ENCODE data around the gene INPP5F.
A peak's percentile ranks its signal among the peaks of the same experiment; 100 is the strongest.
"Not testable (repeated sequence)": the region's sequence is repeated elsewhere in the genome, so short reads cannot be mapped to it uniquely, and the experiment has no call there.

Gene INPP5F

DNA sequence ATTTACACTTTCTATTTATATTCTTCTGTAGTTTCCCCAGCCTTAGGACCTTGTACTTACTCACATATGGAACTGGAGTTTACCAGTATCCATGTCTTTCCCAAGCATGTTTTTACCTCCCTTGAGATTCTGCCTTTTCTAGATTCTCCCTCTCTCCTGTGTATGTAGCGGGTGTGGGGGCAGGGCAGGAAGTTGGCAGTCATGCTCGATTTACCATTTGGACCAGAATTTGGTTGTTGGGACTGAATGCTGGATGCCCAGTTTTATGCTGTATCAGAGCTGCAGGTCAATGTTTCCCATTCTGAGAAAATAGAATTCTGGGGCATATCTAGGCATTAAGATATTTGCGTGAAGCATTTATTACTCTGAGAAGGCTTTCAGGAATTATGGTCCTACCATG is 14.2 kb downstream of the INPP5F start:
- DNase-seq (ENCODE audit: low spot score): no peak

- no peak for DNase-seq (ENCODE audit: low spot score)
Observed at GRCh38 chr10:119742947-119743648, 17.2 kb downstream of the INPP5F start.

DNA sequence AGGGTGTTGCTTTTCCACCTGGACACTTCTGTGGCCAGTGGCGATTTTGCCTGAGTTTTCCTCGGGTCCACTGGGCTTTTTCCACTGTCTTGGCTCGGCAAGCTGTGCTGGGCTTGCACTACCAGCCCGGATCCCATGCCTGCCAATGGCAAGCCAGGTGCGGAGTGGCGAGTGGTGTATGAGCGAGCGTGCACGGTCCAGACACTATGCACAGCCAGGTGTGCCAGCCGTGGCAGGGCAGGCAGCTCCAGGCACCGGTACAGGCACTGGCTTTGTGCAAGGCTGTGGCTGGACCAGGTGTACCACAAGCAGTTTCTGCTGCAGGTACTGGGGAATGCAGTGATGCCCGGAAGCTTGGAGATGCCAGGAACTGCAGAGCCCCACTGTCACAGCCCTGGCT is 22.1 kb downstream of the INPP5F start:
- DNase-seq (ENCODE audit: low spot score): no peak

GRCh38 chr10:119748871-119749270 is 23.0 kb downstream of the INPP5F start:
- DNase-seq (ENCODE audit: low spot score): no peak

GRCh38 chr10:119749455-119749854 is 23.6 kb downstream of the INPP5F start:
- no peak for DNase-seq (ENCODE audit: low spot score)

- DNase-seq (ENCODE audit: low spot score): peak; percentile 50
Observed at GRCh38 chr10:119750391-119751230, 24.8 kb downstream of the INPP5F start.

DNA sequence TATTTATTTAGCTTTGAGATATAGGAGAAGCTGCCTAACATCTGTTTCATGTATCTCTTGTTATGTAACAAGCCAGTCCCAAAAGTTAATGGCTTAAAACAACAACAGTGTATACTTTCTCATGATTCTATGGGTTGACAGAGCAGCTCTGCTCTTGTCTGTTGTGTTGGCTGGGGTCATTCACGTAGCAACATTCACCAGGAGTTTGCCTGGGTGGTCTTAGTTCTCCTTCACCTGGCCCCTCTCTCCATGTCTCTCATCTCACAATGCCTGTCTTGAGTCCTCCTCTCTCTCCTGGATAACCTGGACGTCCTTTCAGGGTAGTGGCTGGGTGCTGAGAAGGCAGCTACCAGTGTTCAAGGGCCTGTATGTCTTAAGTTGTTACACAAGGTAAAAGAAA is 27.5 kb downstream of the INPP5F start:
- no peak for DNase-seq (ENCODE audit: low spot score)

DNA sequence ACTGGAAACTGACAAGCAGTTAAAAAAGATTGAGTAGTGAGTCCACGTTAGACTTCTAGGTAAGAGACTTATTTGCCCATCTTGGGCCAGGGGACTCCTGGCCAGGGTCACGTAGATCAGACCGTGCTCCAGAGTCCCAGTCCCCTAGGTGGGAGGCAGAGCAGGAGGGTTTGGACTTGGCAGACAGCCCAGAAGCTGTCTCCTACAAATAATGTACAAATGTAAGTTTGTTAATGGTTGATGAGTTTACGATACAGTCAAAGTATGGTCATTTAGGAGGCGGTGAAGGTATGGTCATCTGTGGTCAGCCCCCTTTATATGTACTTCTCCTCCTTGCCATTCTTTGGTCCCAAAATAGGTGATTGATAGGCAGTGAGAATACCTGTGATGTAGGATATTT is 28.2 kb downstream of the INPP5F start:
- DNase-seq (ENCODE audit: low spot score): no peak

DNA sequence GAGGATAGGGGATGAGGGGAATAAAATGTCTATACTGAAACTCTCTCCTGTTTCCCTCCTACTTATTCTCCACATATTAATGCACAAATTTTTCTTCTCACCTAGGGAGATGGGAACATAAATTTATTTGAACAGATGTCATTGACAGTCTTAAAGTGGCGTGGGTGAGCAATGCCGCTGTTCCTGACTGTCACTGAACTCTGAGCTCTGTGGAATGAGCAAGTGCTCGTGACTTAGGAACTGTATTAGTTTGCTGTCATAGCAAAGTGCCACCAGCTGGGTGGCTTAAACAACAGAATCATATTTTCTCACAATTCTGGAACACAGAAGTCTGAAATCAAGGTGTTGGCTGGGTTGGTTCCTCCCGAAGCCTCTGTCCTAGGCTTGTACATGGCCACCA is 29.1 kb downstream of the INPP5F start:
- DNase-seq (ENCODE audit: low spot score): no peak

DNA sequence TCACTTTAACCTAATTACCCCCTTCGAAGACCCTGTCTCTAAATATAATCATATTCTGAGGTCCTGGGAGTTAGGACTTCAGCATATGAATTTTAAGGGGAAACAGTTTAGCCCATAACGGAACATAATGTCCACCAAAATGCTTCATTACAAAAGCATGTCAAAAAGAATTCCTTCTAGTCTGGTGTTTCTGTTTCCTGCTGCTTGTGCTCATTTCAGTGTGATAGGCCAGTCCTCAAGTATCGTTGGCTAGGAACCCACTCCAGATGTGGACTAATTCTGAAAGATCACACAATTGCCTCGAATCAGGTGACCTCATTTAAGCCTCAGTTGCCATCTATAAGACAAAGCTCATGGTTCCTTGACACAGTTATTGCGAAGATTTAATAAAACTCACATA is 29.6 kb downstream of the INPP5F start:
- no peak for DNase-seq (ENCODE audit: low spot score)

DNA sequence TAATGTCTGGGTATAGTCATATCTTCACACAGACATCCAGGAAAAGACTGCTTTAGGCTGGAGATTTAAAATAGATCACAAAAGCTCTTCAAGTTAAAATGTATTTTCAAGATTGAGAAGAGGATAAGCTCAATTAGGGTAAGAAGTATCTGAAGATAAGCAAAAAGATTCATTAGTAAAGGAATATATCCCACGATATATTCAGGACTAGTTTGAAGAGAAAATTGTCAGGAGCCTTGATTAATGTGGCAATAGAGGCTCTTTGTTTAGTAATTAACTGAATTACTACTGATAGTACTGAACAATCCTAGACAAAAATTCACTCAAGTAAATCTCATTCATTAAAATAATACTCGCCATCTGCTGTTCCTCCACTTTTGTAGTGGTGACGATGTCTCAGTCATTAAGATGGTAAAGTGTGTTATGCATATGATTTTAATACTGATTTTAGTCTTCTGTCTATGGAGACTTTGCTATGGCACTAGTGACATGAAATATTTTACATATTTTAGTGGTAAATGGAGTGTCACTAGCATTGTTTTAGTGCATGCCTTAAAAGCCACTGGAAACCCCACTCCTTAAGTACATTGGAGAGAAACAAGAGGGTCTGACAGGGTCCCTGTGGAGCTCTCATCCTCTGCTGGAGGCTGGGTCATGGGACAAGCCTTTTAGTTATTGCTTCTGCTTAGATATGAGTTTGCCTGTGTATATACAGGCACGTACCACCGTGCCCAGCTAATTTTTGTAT is 32.8 kb downstream of the INPP5F start:
- DNase-seq (ENCODE audit: low spot score): no peak

GRCh38 chr10:119759832-119760231 is 34.0 kb downstream of the INPP5F start:
- DNase-seq (ENCODE audit: low spot score): no peak

DNA sequence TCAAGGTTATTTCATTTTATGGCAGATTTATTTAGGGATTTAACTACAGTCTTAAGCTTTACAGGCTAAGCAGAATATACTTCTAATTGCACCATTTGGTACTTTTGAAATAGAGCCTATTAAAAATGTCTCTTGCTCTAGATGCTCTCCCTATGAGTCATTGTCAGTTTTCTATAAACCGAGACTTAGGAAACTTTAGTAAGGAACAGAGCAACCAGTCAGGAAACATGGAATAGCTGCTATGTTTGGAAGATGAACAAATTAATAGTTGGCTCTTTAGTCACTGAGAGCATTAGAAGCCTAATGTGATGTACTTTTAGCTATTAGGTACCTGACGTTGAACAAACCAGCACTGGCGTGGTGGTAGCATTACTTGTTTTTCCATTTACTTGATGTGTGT is 35.3 kb downstream of the INPP5F start:
- no peak for DNase-seq (ENCODE audit: low spot score)

- no peak for DNase-seq (ENCODE audit: low spot score)
Observed at GRCh38 chr10:119762035-119762434, 36.2 kb downstream of the INPP5F start.

DNA sequence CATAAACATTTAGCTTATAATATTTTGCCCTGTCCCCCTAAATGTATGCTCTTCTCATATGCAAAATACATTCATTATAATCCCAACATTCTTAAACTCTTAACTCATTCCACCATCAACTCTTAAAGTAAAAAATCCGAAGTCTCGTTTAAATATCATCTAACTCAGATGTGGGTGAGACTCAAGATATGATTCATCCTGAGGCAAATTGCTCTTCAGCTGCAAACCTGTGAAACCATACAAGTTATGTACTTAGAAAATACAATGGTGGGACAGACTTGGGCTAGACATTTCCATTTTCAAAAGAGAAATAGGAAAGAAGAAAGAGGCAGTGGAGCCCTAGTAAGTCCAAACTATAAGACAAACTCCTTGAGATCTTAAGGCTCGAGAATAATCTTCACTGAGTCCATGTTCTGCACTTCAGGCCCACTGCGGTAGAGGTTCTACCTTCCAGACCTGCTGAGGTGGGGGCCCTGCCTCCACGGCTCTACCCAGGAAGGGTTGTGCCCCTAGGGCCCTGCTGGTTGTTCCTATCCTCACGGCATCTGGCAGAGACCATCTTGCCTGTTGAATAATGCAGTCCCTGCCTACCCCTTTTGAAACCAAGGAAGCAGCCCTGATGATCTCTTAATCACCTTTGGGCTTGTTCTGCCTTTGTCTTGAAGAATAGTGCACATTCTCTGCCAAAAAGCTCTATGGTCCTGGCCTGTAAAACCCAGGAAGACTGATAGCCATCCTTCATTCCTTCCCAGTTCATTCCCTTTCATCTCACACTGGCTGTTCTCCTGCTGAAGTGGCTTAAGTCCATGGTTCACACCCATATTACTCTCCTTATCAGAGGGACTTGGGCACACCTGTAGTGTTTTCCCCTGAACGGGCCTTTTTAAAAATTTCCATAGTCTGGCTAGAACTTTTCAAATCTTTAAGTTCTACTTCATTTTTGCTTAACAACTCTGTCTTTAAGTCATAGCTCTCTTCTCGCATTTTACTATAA is 37.3 kb downstream of the INPP5F start:
- DNase-seq (ENCODE audit: low spot score): no peak

DNA sequence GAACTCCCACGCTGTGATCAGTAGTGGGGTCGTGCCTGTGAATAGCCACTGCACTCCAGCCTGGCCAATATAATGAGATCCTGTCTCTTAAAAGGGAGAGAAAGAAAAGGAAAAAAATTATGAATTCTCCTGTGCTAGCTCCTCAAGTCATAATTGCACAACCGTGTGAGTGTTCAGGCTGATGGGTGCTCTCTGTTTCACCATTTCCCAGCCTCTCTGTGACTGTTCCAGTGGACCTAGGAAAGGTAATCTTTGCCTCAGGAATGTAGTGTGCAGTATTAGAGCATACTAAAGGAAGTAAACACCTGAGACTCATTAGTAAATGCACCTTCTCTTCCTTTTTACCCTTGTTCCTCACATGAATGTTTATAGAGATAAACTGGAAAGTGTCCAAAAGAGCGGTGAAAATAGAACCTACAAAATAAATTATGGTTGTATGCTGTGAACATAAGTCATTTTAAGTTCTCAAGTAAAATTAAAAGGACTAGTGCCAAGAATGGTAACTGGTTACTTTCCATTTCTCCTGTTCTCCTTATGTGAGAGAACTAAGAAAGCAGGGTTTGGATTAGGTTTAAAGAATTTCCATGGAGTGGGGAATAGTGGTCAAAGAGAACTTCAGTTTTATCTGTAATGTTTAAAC is 42.7 kb downstream of the INPP5F start:
- no peak for DNase-seq (ENCODE audit: low spot score)

DNA sequence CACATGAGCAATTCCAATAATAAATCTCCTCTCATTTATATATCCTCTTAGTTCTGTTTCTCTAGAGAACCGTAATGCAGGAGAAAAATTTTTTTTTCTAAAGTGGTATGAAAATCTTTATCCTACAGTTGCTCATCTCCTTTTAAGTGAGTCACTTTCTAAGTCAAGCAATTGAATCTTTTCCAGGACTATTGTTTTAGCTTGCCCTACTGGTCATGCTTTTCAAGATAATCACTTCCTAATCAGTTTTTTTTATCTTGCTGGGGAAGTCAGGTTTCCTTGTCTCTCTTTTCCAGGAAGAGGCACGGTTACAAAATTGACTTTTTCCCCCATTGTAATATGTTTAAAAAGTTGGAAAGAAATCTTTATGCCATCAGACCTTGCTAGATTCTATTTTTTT is 44.0 kb downstream of the INPP5F start:
- DNase-seq (ENCODE audit: low spot score): no peak

GRCh38 chr10:119770928-119771327 is 45.1 kb downstream of the INPP5F start:
- DNase-seq (ENCODE audit: low spot score): no peak

GRCh38 chr10:119772334-119772733 is 46.5 kb downstream of the INPP5F start:
- DNase-seq (ENCODE audit: low spot score): no peak

DNA sequence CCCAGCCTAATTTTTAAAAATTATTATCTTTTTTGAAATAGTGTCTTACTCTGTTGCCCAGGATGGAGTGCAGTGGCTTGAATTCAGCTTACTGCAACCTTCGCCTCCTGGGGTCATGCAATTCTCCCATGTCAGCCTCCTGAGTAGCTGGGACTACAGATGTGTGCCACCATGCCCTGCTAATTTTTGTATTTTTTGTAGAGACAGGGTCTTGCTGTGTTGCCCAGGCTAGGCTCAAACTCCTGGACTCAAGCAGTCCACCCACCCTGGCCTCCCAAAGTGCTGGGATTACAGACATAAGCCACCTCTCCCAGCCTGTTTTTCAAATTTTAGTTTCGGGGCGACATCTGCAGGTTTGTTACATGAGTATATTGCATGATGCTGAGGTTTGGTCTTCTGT is 47.2 kb downstream of the INPP5F start:
- not testable (repeated sequence) for DNase-seq (ENCODE audit: low spot score)

DNA sequence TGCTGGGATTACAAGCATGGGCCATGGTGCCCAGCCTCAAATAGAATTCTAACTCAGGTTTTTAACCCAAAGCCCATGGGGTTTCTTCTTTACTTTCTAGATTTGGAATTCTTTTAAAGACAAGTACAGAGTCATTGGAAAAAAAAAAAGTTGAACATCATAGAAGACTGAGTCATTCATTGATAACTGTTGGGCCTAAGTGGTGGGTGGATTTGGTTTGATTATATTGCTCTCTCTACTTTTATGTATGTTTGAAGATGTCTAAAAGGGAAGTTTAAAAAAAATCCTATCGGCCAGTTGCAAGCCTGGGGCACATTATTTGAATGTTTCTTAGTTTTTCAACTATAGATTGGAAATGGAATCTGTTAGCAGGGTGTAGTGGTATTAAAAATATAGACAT is 49.7 kb downstream of the INPP5F start:
- DNase-seq (ENCODE audit: low spot score): no peak

Measured in germinal center (tissue), 1 donor.